GM19395 (cell line): ENCODE results near the gene DNAJC1.

Experiments
- ATAC-seq: cut with Tn5 transposase; IDR thresholded peaks from one replicate; pipeline ENCODE4 v1.9.1; 2021; ENCODE audit warnings: mild to moderate bottlenecking, moderate library complexity; ENCODE audit not compliant: unreplicated experiment

The DNAJC1 gene

DNA sequence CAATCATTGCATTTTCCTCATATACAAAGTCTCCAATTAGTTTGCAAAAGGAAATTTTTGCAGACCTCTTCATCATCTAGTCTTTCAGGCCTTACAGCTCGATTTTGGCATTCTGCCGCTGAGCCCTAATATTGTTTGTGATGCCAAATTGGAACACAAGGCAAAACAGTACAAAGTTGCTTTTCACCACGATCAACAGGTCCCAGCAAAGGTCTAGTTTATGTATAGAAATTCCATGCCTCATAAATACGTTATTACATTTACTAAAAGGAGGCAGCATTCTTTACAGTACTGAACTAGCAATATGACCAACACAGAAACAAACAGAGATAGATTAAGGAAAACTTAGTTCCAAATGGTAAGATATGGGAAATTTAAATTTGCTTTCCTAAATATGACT, 7.0 kb upstream of the DNAJC1 start:
- ATAC-seq: no peak

DNA sequence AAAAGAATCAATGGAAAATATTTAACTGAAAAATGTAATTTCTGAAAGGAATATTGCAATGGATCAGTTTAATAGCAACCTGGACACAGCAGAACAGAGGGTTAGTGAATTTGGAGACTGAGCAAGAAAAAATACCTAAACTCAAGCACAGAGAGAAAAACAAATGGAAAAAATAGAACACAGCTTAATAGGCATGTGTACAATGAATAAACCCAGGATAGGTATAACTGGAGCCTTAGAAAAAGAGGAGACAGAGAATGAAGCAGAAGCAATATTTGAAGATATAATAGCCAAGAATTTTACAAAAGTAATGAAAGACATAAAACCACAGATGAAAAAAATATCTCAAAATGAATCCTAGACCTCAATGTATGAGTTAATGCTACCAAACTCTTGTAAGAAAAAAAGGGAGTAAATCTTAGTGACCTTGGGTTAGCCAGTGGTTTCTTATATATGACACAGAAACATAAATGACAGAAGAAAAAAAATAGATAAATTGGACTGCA, 2.9 kb upstream of the DNAJC1 start:
- ATAC-seq: no peak

DNA sequence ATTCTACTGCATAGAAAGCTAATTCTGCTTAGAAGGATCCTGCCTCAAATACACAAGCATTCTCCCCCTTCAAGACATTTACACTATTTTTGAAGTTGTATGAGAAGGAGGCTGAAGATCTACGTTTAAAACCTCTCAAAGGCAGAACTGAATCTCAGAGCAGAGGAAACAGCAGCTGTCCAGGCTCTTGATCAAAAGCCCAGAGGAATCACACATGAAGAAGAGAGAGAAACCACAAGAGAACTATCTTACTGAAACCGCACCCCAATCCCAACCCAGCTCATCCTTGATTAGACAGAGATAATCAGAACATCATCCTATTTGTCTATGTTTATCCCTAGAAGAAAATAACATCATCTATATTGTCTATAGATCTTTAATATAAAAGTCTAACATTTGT, 2.2 kb upstream of the DNAJC1 start:
- no peak for ATAC-seq

DNA sequence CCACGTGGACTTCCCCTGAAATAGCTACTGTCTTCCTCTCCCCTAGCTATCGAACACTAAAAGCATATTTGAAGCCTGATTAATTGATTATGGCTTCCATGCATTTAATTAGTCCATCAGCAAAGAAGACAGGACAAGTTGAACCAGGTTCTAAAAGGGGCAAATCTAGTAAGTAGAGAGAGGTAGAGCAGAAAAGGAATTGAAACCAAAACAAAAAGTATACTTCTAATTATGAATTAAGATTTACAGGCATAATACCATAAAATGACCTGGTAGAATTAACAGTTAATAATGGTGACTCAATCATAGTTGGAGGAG, 393 bp upstream of the DNAJC1 start:
- peak; percentile 7 for ATAC-seq

DNA sequence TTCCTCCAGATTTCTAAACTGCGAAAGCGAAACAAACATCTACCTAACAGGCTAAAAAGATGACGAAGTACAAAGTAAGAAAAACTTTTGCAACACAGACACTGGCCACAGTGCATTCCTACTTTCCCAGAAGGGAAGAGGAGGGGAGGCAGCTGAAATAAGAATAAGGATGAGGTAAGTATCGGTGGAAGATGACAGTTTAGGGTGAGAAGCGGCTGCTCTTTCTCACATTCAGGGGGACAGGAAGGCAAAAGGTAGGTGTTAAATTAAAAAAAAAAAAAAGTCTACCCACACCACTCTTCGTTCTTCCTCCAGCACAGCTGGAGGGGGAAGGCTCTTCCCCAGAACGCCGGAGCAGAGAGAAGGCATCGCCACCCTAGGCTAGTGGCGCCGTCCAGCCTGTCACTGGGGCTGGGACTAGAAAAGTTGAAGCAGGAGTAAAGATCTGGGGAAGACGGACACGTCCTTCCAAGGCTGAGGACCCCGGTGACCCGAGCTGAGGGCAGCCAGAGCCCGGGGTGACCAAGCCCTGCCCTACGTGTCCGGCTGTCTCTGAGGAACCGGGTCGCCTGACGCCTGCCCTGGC, 846 bp downstream of the DNAJC1 start:
- peak; percentile 25 for ATAC-seq

DNA sequence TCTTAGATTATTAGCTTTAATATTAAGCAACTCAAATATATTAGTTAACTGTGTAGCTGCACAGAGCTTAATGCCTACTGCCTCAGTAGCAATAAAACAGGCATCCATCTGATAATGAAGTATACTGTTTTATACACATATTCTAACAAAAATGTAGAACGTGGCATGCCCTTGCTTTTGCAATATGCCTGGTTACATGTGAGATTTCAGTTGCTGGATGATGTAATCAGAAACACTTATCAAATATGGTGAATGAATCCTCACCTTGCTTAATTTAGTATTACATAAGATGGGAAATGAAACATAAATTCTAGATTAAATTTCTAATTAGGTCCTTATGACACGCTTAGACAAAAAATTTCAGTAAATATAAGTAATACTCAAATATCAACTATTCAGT, 8.0 kb downstream of the DNAJC1 start:
- no peak for ATAC-seq

DNA sequence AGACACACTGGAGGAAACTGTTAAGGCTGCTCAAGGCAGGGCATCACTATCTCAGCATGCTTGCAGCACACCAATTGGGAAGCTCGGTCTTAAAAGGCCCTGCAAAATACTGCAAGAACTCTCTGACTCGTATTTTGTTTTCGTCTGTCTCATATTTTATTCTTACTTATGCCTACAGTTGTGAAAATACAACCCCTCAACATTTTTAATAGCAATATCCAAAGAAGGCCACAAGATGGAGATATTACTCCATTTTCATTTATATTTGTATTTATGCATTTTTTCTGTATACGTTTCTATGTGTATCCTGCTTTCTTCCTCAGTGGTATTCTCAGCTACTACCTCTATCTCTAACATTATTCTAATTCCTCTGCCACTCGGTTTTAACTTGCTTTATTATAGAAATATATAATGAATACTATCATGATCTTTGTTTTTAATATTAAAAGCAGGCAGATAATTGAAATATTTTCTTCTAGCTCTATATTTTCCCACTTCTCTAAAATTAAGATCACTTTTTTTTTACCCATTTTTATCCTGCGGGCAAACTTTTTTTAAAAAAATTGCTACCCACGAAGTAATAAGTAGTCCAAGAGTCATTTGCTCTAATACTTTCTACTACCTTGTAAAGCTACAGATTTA, 10.0 kb downstream of the DNAJC1 start:
- no peak for ATAC-seq

DNA sequence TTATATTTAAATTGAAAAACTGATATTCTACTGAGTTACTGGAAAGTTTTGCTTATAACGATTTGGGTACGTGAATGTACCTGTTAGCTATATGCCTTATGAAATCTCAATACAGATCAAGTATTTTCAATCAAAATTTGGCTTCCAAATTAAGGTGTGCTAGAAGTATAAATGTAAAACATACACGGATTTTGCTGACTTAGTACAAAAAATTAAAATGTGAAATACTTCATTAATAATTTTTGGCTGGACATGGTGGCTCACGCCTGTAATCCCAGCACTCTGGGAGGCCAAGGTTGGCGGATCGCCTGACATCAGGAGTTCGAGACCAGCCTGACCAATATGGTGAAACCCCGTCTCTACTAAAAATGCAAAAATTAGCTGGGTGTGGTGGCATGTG, 11.7 kb downstream of the DNAJC1 start:
- no peak for ATAC-seq

DNA sequence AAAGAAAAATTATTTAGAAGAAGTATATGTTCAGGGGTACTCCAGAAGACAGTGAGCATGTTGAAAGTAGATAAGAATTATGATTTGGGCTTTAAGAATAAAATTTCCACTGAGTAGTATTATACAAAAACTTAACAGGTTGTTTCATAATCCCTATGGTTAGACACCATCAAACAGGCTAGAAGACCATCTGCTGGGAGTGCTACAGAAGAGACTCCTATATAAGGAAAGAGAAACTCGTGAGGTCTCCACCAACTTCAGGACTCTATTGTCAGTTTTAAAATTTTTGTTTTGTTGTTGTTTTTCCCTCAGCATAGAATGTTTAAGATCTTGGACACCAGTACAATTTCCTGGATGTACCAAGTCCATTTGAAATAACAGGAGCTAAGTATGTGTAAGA, 13.1 kb downstream of the DNAJC1 start:
- ATAC-seq: no peak

DNA sequence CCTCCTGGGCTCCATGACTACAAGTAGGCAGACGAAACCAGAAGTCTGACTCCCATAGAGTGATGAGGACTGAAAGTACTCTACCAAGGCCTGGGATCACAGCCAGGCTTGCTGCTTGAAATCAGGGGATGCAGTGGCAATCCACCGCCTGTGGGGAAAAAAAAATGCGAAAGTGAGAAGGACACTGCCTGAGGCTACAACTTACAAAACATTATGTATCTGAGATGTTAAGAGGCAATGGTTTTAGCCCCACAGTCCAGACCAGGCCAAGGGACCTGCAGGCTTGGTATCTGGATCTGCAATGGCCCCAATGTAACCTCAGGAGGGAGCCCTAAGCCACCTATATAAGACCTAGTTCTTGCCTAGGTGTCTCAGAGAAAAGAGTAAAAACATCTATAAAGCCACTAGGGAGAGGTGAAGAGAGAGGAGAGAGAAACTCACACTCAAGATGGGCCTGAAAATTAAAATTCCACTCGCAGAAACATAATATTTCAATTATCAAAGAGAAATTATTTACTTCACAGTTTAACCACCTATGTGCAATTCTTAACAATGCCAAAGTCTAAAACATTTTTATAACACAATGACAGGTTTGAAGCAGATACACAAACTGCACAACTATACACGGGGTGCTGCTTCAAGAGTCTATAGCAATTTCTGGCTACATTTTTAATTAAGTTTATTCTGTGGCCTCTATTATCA, 13.9 kb downstream of the DNAJC1 start:
- ATAC-seq: peak; percentile 91

DNA sequence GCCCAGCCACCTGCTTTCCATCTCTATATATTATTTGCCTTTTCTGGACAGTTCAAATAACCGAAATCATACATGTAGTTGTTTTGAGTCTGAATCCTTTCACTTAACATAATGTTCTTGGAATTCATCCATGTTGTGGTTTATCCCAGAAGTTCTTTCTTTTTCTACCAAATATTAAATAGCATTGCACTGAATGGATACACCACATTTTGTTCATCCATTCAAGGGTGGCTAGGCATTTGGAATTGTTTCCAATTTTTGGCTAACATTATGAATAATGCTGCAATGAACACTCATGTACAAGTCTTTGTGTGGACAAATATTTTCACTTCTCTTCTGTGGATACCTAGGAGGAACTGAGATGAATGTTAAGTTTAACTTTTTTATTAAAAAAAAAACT, 18.0 kb downstream of the DNAJC1 start:
- ATAC-seq: no peak

DNA sequence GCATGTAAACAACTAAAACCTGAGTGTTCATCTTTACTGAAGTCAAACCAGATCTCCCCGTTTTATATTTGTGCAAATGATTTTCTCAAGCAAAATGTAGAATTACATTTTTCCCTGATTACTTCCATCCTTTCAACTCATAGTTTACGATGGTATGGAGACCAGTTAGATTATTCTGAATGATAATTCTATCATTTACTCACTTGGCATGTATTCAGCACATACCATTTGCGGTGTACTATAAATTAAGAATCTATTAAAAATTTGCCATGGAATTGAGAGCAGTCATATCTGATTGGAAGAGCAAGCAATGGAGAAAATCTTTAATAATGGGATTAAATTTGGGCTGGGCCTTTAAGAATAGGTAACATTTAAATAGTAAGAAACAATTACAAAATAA, 22.4 kb downstream of the DNAJC1 start:
- no peak for ATAC-seq

DNA sequence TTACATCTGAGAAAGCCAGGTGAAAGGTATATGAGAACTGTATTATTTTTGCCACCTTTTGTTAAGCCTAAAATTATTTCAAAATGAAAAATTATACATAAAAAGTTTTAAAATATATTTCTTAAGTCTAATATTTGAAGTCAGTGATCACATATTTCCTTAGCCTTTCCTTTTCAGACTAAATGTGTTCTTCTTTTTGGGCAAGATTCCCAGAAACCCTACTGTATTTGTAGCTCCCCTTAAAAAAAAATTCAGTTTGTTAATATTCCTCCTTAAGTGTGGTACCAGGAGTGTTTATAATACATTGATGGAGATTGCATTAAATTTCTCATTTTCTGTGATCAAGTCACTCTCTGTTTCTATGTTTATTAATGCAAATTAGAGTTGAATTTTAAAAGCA, 22.8 kb downstream of the DNAJC1 start:
- ATAC-seq: no peak

DNA sequence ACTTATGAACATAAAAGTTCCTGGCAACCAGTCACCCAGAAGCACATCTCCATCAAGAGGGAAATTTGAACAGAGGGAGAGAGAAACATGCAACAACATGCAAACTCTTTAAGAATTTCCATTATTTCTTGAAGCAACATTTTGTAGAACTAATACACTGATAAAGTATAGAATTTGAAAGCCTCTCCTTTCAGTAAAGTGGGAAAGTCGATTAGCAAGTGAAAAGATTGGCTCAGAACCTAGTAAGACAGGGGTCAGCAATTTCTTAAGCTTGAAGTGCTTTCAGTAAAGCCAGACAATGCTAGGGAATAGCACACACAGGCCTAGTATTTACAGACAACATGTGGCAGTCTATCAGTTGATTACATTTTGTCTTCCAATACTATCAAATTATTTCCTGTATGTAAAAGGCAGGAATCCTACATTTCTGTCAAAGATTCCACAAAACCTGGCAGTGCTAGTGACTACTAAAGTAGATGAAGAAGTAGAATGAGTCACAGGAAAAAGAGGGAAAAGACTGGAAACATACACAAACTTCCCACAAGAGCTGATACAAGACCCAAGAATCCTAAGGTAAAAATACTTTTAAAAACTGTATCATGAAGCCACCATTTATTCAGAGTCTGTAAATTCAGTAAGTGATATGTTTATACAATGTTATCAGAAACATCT, 25.2 kb downstream of the DNAJC1 start:
- ATAC-seq: no peak

DNA sequence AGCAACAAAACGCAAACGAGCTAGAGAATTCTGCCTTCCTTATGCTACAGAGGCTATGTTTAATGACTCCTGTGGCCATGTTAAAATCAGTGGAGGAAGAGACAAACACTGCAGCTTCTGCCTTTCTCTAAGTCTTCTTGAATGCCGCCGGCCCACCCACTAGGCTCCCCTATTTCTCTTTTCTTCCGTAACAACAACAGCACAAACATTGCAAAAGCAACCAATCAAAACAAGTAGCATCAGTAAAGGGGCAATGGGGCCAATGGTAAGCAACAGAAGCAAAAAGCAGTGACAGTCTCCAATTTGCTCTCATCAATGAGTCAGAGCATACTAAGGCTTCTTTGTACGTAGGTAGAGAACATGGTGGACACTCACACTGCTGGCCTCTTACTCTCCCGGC, 26.8 kb downstream of the DNAJC1 start:
- ATAC-seq: no peak

DNA sequence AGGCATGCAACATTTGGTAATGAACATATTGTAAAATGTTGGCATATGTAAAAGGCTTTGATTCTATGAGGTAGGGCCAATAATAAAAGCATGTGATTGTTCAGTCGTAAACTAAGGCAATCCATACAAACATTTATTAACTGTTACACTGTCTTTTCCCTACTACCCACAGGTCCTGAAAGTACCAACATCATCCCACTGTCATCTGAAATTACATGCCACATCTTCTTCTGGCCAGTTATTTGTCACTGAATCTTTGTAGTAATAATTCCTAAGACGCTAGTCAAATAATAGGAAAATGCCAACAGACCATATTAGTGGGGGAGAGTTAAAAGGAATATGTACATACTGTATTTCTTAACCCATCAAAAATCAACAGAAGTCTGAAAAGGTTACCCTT, 27.2 kb downstream of the DNAJC1 start:
- ATAC-seq: no peak

DNA sequence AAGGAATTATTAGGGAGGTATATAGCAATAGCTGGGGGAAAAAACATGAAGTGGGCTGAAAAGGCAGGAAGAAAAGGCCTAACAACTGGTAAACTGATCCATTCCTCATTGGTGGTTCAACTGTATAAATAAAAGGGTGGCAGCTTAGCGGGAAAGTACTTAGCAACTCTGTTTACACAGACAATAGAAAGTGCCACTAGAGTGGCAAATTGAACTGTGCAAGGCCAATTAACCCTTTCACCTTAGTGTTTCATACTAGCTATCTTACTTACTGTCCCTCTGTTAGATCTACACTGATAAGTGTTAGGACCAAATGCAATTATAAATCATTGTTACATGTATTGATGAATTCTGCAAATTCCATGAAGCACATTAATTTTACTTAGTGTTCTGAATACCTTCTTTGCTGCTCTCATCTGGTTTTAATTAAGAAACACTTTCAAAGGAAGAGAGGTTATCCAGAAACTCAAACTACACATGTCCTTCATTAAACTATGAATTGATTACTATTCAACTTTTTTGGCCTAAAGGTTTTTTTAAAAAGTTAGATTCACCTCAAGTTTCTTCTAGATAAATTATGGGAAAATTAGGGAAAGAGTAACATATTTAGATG, 28.0 kb downstream of the DNAJC1 start:
- no peak for ATAC-seq

DNA sequence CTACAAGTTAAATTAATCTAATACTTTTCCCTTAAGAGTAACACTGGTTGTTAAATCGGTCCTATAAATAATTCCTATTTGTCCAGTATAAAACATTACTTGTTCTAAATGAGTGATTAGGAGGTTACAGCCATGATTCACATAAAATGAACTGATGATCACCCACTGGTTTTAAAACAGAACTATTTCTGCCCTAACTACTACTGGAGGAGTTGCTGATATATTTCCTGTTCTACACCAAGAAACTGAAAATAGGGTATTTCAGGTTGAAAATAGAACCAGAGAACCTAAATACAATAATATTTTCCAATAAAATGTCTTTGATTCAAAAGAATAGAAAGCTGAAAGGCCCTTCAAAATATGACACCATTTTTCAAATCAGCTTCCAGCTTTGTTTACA, 30.9 kb downstream of the DNAJC1 start:
- ATAC-seq: no peak

DNA sequence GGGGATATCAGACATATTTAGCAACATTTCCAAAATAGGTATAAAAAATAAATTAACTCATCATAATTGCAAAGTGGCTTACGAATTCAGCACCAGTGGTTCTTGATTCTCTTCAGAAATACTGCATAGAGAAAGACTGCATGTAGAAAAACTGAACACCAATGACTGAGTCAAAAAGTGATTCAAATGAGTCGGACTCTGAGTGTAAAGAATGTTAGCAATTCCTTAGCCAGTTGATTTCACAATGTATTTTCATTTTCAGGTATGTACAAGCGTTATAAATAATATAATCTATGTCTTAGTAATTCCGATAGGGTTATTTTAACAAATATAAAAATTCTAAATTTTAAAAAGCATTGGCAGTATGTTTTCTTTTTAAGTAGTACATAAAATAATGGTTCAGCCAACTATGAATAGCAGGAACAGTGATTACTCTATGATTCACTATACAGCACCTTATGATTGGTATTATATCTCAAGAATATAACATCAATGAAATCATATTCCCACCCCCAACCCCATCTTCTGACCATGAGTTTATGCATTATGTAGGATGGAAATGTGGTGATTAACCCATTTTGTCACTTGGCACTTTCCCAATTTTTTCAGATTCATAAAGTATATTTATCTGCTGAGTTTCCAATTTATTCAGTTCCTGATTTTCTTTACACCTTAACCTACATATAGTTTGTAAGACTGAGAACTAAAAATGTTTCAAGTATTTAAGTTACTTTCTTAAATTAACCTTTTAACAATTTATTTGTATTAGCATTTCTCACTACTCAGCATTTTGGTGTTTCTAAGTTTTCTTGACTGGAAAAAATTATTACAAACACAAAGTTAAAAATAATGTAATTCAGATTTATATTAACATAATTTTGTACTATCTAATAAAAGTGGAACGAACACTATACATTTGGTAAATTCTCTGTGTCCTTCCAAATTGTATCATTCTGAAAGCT, 33.9 kb downstream of the DNAJC1 start:
- no peak for ATAC-seq

DNA sequence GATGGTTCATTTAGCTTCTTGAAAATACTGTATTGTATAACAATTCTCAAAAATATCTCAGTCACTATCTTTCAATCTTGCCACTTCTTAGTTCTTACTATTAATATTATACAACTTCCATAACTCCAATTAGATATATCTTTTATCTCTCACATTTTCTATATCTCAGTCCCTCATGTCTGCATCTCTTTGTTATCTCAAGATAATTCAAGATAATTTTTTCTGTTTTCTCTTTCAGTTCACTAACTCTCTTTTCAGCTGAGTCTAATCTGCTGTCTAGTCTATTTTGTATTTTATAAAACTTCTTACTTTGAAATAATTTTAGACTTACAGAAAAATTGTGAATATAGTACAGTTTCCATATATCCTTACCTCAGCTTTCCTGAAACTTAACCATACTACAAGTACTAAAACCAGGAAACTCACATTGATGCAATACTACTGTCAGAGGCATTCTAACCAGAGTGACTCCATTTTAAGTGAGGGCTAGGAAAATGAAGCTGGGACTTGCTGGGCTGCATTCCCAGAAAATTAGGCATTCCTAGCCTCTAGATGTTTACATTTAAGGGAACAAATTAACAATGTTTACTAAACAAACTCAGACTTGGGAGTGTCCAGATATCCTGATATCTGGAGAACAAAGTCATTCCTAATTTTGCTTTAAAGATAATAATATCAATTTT, 38.4 kb downstream of the DNAJC1 start:
- no peak for ATAC-seq
